ENCODE measurements around the gene VIM. TPM values are rescaled to one million over a fixed set of nuclear protein-coding genes. Genes with fewer than 3 reads are reported as not detected.
A peak's percentile ranks its signal among the peaks of the same experiment; 100 is the strongest.

Gene VIM
- total RNA-seq, 1 donor from 2014 or later = 115 TPM

- FAIRE-seq (no peak), DNase-seq (ENCODE audit: low read depth) (no peak)
- H3K36me3 ChIP-seq (ENCODE audit: control insufficient read depth, insufficient read depth, low read length) = peaks cover 13% of the 10 kb centered on the region
- no peaks in the 10 kb centered on the region for H3K27me3 ChIP-seq (ENCODE audit: control insufficient read depth, insufficient read depth, low read length)
- TF ChIP-seq CTCF (IDR thresholded peaks at IDR 0.05; ENCODE audit: insufficient read depth, low read length, severe bottlenecking) = no peak
- H3K4me3 ChIP-seq (ENCODE audit: low read depth, low read length) = no peak overlapping the region
Observed at GRCh38 chr10:17233286-17233991, 5.4 kb downstream of the VIM start.

GRCh38 chr10:17234431-17234945, 6.4 kb downstream of the VIM start:
- DNase-seq (ENCODE audit: low read depth) (no peak), FAIRE-seq (no peak)
- TF ChIP-seq CTCF (IDR thresholded peaks at IDR 0.05; ENCODE audit: insufficient read depth, low read length, severe bottlenecking) = no peak
- H3K4me3 ChIP-seq (ENCODE audit: low read depth, low read length) = no peak overlapping the region
- H3K27me3 ChIP-seq (ENCODE audit: control insufficient read depth, insufficient read depth, low read length) = no peaks in the 10 kb centered on the region
- H3K36me3 ChIP-seq (ENCODE audit: control insufficient read depth, insufficient read depth, low read length) = peaks cover 13% of the 10 kb centered on the region

- TF ChIP-seq CTCF (IDR thresholded peaks at IDR 0.05; ENCODE audit: insufficient read depth, low read length, severe bottlenecking) = no peak
- peak; percentile 52 for FAIRE-seq
- peaks cover 13% of the 10 kb centered on the region for H3K36me3 ChIP-seq (ENCODE audit: control insufficient read depth, insufficient read depth, low read length)
Observed at GRCh38 chr10:17235136-17235535, 7.1 kb downstream of the VIM start.

GRCh38 chr10:17236468-17237148, 8.6 kb downstream of the VIM start:
- no peak for DNase-seq (ENCODE audit: low read depth)
- TF ChIP-seq CTCF (IDR thresholded peaks at IDR 0.05; ENCODE audit: insufficient read depth, low read length, severe bottlenecking) = no peak
- Histone ChIP-seq H3K27me3 (ENCODE audit: control insufficient read depth, insufficient read depth, low read length) (no peaks in the 10 kb centered on the region), H3K4me3 (ENCODE audit: low read depth, low read length) (no peak overlapping the region), H3K36me3 (ENCODE audit: control insufficient read depth, insufficient read depth, low read length) (peaks cover 13% of the 10 kb centered on the region)
- no peak for FAIRE-seq

More at GRCh38 chr10:17235136-17235535, 7.1 kb downstream of the VIM start:
- Histone ChIP-seq H3K4me3 (ENCODE audit: low read depth, low read length) (no peak overlapping the region), H3K27me3 (ENCODE audit: control insufficient read depth, insufficient read depth, low read length) (no peaks in the 10 kb centered on the region)
- DNase-seq (ENCODE audit: low read depth) = no peak

GRCh38 chr10:17237149-17237527, 9.1 kb downstream of the VIM start:
- no peak for FAIRE-seq
- Histone ChIP-seq H3K27me3 (ENCODE audit: control insufficient read depth, insufficient read depth, low read length) (no peaks in the 10 kb centered on the region), H3K4me3 (ENCODE audit: low read depth, low read length) (no peak overlapping the region), H3K36me3 (ENCODE audit: control insufficient read depth, insufficient read depth, low read length) (peaks cover 12% of the 10 kb centered on the region)
- no peak for DNase-seq (ENCODE audit: low read depth)
- no peak for TF ChIP-seq CTCF (IDR thresholded peaks at IDR 0.05; ENCODE audit: insufficient read depth, low read length, severe bottlenecking)
